HEK293T (cell line): ENCODE results near the gene SPECC1L.

ENCODE experiments used
- FOXM1 ChIP-seq: fragments of 450-650 bp; IDR thresholded peaks from 2 replicates; pipeline ENCODE4 v1.6.1; 2017; ENCODE audit warnings: mild to moderate bottlenecking, borderline replicate concordance
- SUZ12 ChIP-seq: fragments of 450-650 bp; IDR thresholded peaks from 2 replicates; pipeline ENCODE4 v1.6.1; 2016; ENCODE audit warnings: mild to moderate bottlenecking
- TF ChIP-seq, protein P1 (sequence below): fragments of 450-650 bp; IDR thresholded peaks from 2 replicates; pipeline ENCODE4 v1.6.1; 2016

DNA sequence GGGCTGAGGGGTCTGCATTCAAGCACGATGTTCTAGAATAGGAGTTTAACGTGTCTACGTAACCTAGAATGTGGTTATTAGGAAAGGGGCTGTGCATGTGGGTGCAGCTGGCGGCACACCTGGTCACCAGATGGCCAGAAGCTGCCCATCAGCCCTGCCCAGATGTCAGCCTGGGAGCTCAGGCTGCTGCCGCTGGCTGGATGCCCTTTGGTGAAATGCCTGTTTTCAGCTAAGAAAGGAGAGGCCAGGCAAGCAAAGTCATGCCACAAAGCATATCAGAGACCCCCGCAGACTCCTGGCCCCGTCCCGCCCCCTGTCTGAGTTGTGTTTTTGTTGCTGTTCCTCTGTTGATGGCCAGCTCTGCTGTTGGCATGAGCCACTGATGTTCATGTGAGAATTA lies 145.5 kb downstream of the SPECC1L start:
- no peak for TF ChIP-seq SUZ12
- TF ChIP-seq, protein P1, sequence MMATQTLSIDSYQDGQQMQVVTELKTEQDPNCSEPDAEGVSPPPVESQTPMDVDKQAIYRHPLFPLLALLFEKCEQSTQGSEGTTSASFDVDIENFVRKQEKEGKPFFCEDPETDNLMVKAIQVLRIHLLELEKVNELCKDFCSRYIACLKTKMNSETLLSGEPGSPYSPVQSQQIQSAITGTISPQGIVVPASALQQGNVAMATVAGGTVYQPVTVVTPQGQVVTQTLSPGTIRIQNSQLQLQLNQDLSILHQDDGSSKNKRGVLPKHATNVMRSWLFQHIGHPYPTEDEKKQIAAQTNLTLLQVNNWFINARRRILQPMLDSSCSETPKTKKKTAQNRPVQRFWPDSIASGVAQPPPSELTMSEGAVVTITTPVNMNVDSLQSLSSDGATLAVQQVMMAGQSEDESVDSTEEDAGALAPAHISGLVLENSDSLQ, result no peak
- TF ChIP-seq FOXM1, result no peak
